Testis (tissue), 2 donors: ENCODE data around the gene CALR.

Experiments used
- POLR2A ChIP-seq: fragments of 450-650 bp; IDR thresholded peaks from one replicate; pipeline ENCODE4 v1.6.1; 2017; ENCODE audit warnings: antibody characterized with exemption, mild to moderate bottlenecking, moderate library complexity
- TF ChIP-seq, protein P1 (sequence below), 3 experiments: fragments of 450-650 bp in 2 of 3; fragments of 200-600 bp in 1 of 3; sonication (generic) in 1 of 3; IDR thresholded peaks; one replicate each; pipeline ENCODE4 v1.5.1; 2016 to 2019; ENCODE audit warnings: antibody characterized with exemption in 3 of 3, mild to moderate bottlenecking in 2 of 3, moderate library complexity in 1 of 3

DNA sequence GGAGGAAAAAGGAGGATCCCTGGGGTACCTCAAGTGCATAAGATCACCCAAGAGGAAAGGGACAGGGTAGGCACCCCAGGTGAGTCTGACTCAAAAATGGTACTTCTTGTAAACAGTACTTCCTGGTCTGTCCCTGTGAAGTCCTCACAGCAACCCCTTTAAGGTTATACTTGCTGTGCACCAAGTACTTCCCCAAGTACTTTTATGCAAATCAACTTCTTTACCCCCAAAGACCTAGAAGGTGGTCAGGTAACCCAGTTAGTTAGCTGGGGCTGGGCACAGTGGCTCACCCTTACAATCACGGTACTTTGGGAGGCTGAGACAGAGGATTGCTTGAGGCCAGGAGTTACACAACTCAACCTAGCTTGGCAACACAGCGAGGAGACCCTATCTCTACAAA lies 2.5 kb downstream of the CALR start:
- TF ChIP-seq, protein P1, sequence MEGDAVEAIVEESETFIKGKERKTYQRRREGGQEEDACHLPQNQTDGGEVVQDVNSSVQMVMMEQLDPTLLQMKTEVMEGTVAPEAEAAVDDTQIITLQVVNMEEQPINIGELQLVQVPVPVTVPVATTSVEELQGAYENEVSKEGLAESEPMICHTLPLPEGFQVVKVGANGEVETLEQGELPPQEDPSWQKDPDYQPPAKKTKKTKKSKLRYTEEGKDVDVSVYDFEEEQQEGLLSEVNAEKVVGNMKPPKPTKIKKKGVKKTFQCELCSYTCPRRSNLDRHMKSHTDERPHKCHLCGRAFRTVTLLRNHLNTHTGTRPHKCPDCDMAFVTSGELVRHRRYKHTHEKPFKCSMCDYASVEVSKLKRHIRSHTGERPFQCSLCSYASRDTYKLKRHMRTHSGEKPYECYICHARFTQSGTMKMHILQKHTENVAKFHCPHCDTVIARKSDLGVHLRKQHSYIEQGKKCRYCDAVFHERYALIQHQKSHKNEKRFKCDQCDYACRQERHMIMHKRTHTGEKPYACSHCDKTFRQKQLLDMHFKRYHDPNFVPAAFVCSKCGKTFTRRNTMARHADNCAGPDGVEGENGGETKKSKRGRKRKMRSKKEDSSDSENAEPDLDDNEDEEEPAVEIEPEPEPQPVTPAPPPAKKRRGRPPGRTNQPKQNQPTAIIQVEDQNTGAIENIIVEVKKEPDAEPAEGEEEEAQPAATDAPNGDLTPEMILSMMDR (IDR thresholded peaks at IDR 0.05), result no peak
- TF ChIP-seq POLR2A, result no peak
